ENCODE measurements around the gene CTSA.

Gene CTSA

GRCh38 chr20:45880988-45881788 lies 9.9 kb upstream of the CTSA start, which contains the start of gene ZSWIM1:
Gene ZSWIM1 (plus strand): TSS chr20:45881227. CDS start chr20:45882593, 1,366 bp downstream.
- peak within 1 kb of the TSS; percentile 88 for H3K4me3 ChIP-seq (ENCODE audit: low read length)
- H4K20me1 ChIP-seq (ENCODE audit: control insufficient read depth, insufficient read depth, low read depth, low read length): no peaks in the 10 kb centered on the region
- peaks cover 36% of the 10 kb centered on the region for H3K36me3 ChIP-seq (ENCODE audit: control insufficient read depth, low read length)
- no peaks in the 10 kb centered on the region for H3K9me3 ChIP-seq (ENCODE audit: control insufficient read depth, insufficient read depth, low read length)
- H3F3A ChIP-seq (ENCODE audit: control insufficient read depth, insufficient read depth): no peaks in the 10 kb centered on the region
- no peak for TF ChIP-seq CTCF (IDR thresholded peaks at IDR 0.05; ENCODE audit: low read depth, low read length, poor library complexity, severe bottlenecking)
- TF ChIP-seq EZH2phosphoT487 (IDR thresholded peaks at IDR 0.05; ENCODE audit: borderline replicate concordance, low read length): no peak
- peaks cover 28% of the 10 kb centered on the region for H3K79me2 ChIP-seq (ENCODE audit: control insufficient read depth, low read length)
- peak within 1 kb of the TSS; percentile 94 for H3K4me2 ChIP-seq (ENCODE audit: low read length)
- peaks cover 7% of the 10 kb centered on the region for H3K4me1 ChIP-seq (ENCODE audit: control insufficient read depth, low read length)
- H3K27me3 ChIP-seq (ENCODE audit: control insufficient read depth, low read length): no peaks in the 10 kb centered on the region
- H3K9me2 ChIP-seq (replicated peaks; ENCODE audit: control insufficient read depth, low read length): no peaks in the 10 kb centered on the region
- peak within 1 kb of the TSS; percentile 29; the same call in 1 of the 2 replicates for H3K27ac ChIP-seq (ENCODE audit: low read depth, low read length)

GRCh38 chr20:45882469-45883099 lies 8.6 kb upstream of the CTSA start:
- Histone ChIP-seq H3K4me3 (ENCODE audit: low read length) (no peak overlapping the region), H4K20me1 (ENCODE audit: control insufficient read depth, insufficient read depth, low read depth, low read length) (no peaks in the 10 kb centered on the region), H3K79me2 (ENCODE audit: control insufficient read depth, low read length) (peaks cover 28% of the 10 kb centered on the region), H3K9me2 (replicated peaks; ENCODE audit: control insufficient read depth, low read length) (no peaks in the 10 kb centered on the region), H3K27me3 (ENCODE audit: control insufficient read depth, low read length) (no peaks in the 10 kb centered on the region), H3K36me3 (ENCODE audit: control insufficient read depth, low read length) (peaks cover 37% of the 10 kb centered on the region), H3K9me3 (ENCODE audit: control insufficient read depth, insufficient read depth, low read length) (no peaks in the 10 kb centered on the region), H3K4me1 (ENCODE audit: control insufficient read depth, low read length) (peaks cover 7% of the 10 kb centered on the region), H3K27ac (ENCODE audit: low read depth, low read length) (no peak overlapping the region), H3F3A (ENCODE audit: control insufficient read depth, insufficient read depth) (no peaks in the 10 kb centered on the region), H3K4me2 (ENCODE audit: low read length) (peak overlapping the region; percentile 94)
- no peak for TF ChIP-seq CTCF (IDR thresholded peaks at IDR 0.05; ENCODE audit: low read depth, low read length, poor library complexity, severe bottlenecking)
- TF ChIP-seq EZH2phosphoT487 (IDR thresholded peaks at IDR 0.05; ENCODE audit: borderline replicate concordance, low read length): no peak

- no peak overlapping the region for H3K4me2 ChIP-seq (ENCODE audit: low read length)
- no peak overlapping the region for H3K27ac ChIP-seq (ENCODE audit: low read depth, low read length)
- no peaks in the 10 kb centered on the region for H3K9me3 ChIP-seq (ENCODE audit: control insufficient read depth, insufficient read depth, low read length)
- no peaks in the 10 kb centered on the region for H3K9me2 ChIP-seq (replicated peaks; ENCODE audit: control insufficient read depth, low read length)
- H3K36me3 ChIP-seq (ENCODE audit: control insufficient read depth, low read length): peaks cover 34% of the 10 kb centered on the region
- no peaks in the 10 kb centered on the region for H3K27me3 ChIP-seq (ENCODE audit: control insufficient read depth, low read length)
- no peaks in the 10 kb centered on the region for H4K20me1 ChIP-seq (ENCODE audit: control insufficient read depth, insufficient read depth, low read depth, low read length)
- H3K4me1 ChIP-seq (ENCODE audit: control insufficient read depth, low read length): peaks cover 7% of the 10 kb centered on the region
- H3K4me3 ChIP-seq (ENCODE audit: low read length): no peak overlapping the region
- H3K79me2 ChIP-seq (ENCODE audit: control insufficient read depth, low read length): peaks cover 28% of the 10 kb centered on the region
- no peak for TF ChIP-seq CTCF (IDR thresholded peaks at IDR 0.05; ENCODE audit: low read depth, low read length, poor library complexity, severe bottlenecking)
- TF ChIP-seq EZH2phosphoT487 (IDR thresholded peaks at IDR 0.05; ENCODE audit: borderline replicate concordance, low read length): no peak
- no peaks in the 10 kb centered on the region for H3F3A ChIP-seq (ENCODE audit: control insufficient read depth, insufficient read depth)
These were observed 8.1 kb upstream of the CTSA start for GRCh38 chr20:45883100-45883469.
